ENCODE data around the gene PALLD.
A peak's percentile ranks its signal among the peaks of the same experiment; 100 is the strongest.

DNA sequence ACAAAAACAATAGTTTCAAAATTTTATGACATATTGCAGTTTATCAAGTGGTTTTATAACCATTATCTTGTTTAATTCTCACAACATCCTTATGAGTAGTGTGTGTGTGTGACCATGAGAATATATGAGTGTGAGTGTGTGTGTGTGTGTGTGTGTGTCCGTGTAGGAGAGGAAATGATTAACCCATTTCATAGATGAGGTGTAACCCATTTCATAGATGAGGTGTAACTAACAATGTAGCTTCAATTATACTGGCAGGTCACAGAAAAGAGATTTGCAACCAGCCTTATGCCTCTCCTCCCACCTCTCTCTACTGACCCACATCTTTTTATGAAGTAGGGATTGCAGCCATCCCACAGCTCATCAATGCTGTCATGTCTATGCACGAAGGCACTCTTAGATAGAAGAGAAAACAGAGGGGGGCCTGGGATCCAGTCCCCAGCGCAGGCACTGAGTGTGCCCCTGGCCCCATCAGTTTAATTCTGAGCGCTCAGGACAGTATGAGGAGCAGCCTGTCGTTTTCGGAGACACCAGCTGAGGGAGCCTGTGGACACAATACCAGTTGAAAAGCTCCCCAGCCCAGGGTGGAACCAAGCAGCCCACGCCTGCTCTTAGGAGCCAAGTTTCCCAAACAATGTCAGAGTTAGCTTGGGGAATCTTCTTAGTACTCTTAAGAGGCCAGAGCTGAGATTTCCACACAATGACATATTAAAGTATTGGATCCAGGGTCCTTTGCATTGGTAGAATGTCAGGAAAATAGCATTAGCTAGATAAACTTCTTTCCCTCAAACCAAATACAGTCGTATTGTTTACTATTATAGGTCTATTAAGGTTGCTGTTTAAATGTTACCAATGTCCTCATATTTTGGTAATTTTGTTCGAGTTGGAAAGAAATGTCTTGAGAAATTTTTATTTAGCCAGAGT lies 88.6 kb downstream of the PALLD start:
- TF ChIP-seq, protein P1, sequence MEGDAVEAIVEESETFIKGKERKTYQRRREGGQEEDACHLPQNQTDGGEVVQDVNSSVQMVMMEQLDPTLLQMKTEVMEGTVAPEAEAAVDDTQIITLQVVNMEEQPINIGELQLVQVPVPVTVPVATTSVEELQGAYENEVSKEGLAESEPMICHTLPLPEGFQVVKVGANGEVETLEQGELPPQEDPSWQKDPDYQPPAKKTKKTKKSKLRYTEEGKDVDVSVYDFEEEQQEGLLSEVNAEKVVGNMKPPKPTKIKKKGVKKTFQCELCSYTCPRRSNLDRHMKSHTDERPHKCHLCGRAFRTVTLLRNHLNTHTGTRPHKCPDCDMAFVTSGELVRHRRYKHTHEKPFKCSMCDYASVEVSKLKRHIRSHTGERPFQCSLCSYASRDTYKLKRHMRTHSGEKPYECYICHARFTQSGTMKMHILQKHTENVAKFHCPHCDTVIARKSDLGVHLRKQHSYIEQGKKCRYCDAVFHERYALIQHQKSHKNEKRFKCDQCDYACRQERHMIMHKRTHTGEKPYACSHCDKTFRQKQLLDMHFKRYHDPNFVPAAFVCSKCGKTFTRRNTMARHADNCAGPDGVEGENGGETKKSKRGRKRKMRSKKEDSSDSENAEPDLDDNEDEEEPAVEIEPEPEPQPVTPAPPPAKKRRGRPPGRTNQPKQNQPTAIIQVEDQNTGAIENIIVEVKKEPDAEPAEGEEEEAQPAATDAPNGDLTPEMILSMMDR (IDR thresholded peaks at IDR 0.05), result peak; percentile 57 to 87 (median 84)
- no peak for TF ChIP-seq POLR2A (IDR thresholded peaks at IDR 0.05)
- TF ChIP-seq EP300 (IDR thresholded peaks at IDR 0.05), result no peak

All from gastroesophageal sphincter (tissue), 3 donors.